Upper lobe of left lung (tissue), 4 donors: ENCODE measurements around the gene PSMD8.

Experiments
- EP300 ChIP-seq, 4 donors: sonication (generic); formaldehyde crosslinking; IDR thresholded peaks; one replicate each; pipeline ENCODE4 v1.5.1; 2017; ENCODE audit warnings: antibody characterized with exemption in 4 of 4, control low read depth in 2 of 4
- POLR2A ChIP-seq, 4 donors: fragments of 450-650 bp; IDR thresholded peaks; one replicate each; pipeline ENCODE4 v1.5.1; 2016 to 2017; ENCODE audit warnings: antibody characterized with exemption in 4 of 4, mild to moderate bottlenecking in 2 of 4

GRCh38 chr19:38411041-38411712, 36.8 kb downstream of the PSMD8 start:
- no peak for TF ChIP-seq POLR2A (IDR thresholded peaks at IDR 0.05)
- TF ChIP-seq EP300 (IDR thresholded peaks at IDR 0.05) = no peak
